Smooth muscle cell (in vitro differentiated cells): ENCODE measurements around the gene LSM7. TPM values are rescaled to one million over a fixed set of nuclear protein-coding genes. Genes with fewer than 3 reads are reported as not detected.

Experiments used
- DNase-seq: peaks from one replicate; lab custom pipeline; 2025; ENCODE audit not compliant: unreplicated experiment; lab: John Stamatoyannopoulos, UW
- H2AFZ ChIP-seq: fragments of 200-600 bp; sonication (generic); 2 replicates; pipeline ENCODE4 v1.6.0; 2016; ENCODE audit warnings: antibody characterized with exemption, low read depth, mild to moderate bottlenecking
- H3F3A ChIP-seq: fragments of 200-600 bp; sonication (generic); 2 replicates; pipeline ENCODE4 v1.6.0; 2017; ENCODE audit warnings: antibody characterized with exemption, low read depth
- H3K27ac ChIP-seq: fragments of 200-600 bp; sonication (generic); 2 replicates; pipeline ENCODE4 v1.5.1; 2016; ENCODE audit warnings: low read depth, mild to moderate bottlenecking
- H3K27me3 ChIP-seq: fragments of 200-600 bp; sonication (generic); 2 replicates; pipeline ENCODE4 v1.6.1; 2016; ENCODE audit warnings: low read depth, mild to moderate bottlenecking
- H3K36me3 ChIP-seq: fragments of 200-600 bp; sonication (generic); 2 replicates; pipeline ENCODE4 v1.5.1; 2016; ENCODE audit warnings: low read depth
- H3K4me1 ChIP-seq: fragments of 200-600 bp; sonication (generic); 2 replicates; pipeline ENCODE4 v1.5.1; 2016; ENCODE audit warnings: low read depth
- H3K4me2 ChIP-seq: fragments of 200-600 bp; sonication (generic); 2 replicates; pipeline ENCODE4 v1.6.0; 2016; ENCODE audit warnings: mild to moderate bottlenecking
- H3K4me3 ChIP-seq: fragments of 200-600 bp; sonication (generic); 2 replicates; pipeline ENCODE4 v1.5.1; 2016; ENCODE audit warnings: mild to moderate bottlenecking
- H3K79me2 ChIP-seq: fragments of 200-600 bp; sonication (generic); 2 replicates; pipeline ENCODE4 v1.6.0; 2016; ENCODE audit warnings: low read depth, mild to moderate bottlenecking
- H3K9ac ChIP-seq: fragments of 200-600 bp; sonication (generic); 2 replicates; pipeline ENCODE4 v1.6.0; 2016; ENCODE audit warnings: low read depth
- H3K9me3 ChIP-seq: fragments of 200-600 bp; sonication (generic); replicated peaks from 2 replicates; pipeline ENCODE4 v1.5.1; 2016; ENCODE audit warnings: low read depth
- H4K20me1 ChIP-seq: fragments of 200-600 bp; sonication (generic); 2 replicates; pipeline ENCODE4 v1.6.0; 2016; ENCODE audit warnings: low read depth
- WGBS: methylation state at CpG from one replicate; pipeline ENCODE4 v1.1.7; 2016; ENCODE audit warnings: low lambda C conversion rate; 5-methylcytosine and 5-hydroxymethylcytosine counted together
- polyA plus RNA-seq: library from polyadenylated mRNA; unstranded; fragments of >200 nt; fragmentation: Nextera tagmentation; extraction: Ambion mirVana; gene quantifications from 2 replicates; pipeline ENCODE4 v1.2.1, GENCODE V29; 2016
- total RNA-seq: library from RNA; depleted of rRNA; stranded (reverse); fragments of >200 nt; gene quantifications from 2 replicates; pipeline ENCODE4 v1.2.3, GENCODE V29; 2014
- TF ChIP-seq, protein P1 (sequence below): fragments of 200-600 bp; sonication (generic); IDR thresholded peaks from 2 replicates; pipeline ENCODE4 v1.5.1; 2017; ENCODE audit warnings: borderline replicate concordance, mild to moderate bottlenecking, antibody characterized with exemption; ENCODE audit not compliant: insufficient read depth, poor library complexity, severe bottlenecking

The LSM7 gene
- total and polyA plus RNA-seq, 2 experiments from 2014 or later, result 161 to 164 TPM

DNA sequence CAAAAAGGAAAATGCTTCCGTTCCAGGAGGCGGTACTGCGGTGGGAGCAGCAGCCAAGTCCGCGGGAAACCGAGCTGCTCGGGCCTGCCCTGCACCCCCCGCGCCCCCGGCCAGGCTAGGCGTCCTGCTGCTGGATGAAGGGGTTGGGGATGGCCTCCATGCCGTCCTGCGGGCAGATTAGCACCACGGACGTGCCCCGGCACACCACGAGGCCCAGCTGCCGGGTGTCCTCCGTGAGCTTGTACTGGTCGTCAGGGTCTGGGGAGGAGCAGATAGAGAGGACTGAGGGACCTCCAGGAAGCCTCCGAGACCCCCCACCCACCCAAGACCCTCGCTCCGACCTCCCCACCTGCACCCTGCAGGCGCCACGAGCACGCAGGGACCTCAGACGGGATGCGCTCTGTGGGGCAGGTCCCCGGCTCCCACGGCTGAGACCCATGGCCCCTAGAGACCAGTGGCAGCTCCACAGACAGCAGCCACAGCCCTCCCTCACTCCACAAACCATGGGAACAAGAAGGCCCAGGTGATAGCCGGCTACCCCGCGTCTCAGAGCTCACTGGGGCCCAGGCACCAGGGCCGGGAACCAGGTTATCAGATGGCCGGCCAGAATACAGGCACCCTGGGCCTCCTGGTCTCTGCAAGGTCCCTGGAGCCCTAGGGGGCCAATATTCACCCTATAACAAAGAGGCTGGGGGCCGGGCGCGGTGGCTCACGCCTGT, 6.7 kb downstream of the LSM7 start:
- H3K4me1 ChIP-seq, result no peaks in the 10 kb centered on the region
- H3K79me2 ChIP-seq, result peaks cover 12% of the 10 kb centered on the region
- no peaks in the 10 kb centered on the region for H3K9me3 ChIP-seq
- H3K9ac ChIP-seq, result no peak overlapping the region
- H3K36me3 ChIP-seq, result no peaks in the 10 kb centered on the region
- no peak overlapping the region for H3K4me2 ChIP-seq
- peaks cover 6% of the 10 kb centered on the region for H4K20me1 ChIP-seq
- no peak overlapping the region for H3K4me3 ChIP-seq
- no peaks in the 10 kb centered on the region for H3F3A ChIP-seq
- H2AFZ ChIP-seq, result no peak overlapping the region
- no peaks in the 10 kb centered on the region for H3K27me3 ChIP-seq
- no peak for DNase-seq
- no peak overlapping the region for H3K27ac ChIP-seq
- 97% methylated on average over 33 of the region's 39 CpGs for whole genome bisulfite sequencing
- TF ChIP-seq, protein P1, sequence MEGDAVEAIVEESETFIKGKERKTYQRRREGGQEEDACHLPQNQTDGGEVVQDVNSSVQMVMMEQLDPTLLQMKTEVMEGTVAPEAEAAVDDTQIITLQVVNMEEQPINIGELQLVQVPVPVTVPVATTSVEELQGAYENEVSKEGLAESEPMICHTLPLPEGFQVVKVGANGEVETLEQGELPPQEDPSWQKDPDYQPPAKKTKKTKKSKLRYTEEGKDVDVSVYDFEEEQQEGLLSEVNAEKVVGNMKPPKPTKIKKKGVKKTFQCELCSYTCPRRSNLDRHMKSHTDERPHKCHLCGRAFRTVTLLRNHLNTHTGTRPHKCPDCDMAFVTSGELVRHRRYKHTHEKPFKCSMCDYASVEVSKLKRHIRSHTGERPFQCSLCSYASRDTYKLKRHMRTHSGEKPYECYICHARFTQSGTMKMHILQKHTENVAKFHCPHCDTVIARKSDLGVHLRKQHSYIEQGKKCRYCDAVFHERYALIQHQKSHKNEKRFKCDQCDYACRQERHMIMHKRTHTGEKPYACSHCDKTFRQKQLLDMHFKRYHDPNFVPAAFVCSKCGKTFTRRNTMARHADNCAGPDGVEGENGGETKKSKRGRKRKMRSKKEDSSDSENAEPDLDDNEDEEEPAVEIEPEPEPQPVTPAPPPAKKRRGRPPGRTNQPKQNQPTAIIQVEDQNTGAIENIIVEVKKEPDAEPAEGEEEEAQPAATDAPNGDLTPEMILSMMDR, result no peak

DNA sequence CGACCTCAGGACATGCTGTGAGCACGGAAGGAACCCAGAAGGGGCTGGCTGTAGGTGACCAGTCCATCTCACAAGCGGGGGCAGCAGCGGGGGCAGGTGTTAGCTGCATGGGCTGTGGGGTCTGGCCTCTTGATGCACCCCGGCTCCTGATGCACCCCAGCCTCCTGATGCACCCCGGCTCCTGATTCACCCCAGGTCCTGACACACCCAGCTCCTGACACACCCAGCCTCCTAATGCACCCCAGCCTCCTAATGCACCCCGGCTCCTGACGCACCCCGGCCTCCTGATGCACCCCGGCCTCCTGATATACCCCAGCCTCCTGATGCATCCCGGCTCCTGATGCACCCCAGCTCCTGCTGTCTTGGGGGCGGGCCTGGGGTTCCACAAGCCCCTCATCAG, 7.4 kb downstream of the LSM7 start:
- peaks cover 4% of the 10 kb centered on the region for H4K20me1 ChIP-seq
- no peak overlapping the region for H3K4me3 ChIP-seq
- WGBS, result 97% methylated on average over 12 of the region's 12 CpGs
- no peak overlapping the region for H3K4me2 ChIP-seq
- H3K9ac ChIP-seq, result no peak overlapping the region
- H3F3A ChIP-seq, result no peaks in the 10 kb centered on the region
- no peak overlapping the region for H3K27ac ChIP-seq
- H3K4me1 ChIP-seq, result no peaks in the 10 kb centered on the region
- H3K9me3 ChIP-seq, result no peaks in the 10 kb centered on the region
- no peaks in the 10 kb centered on the region for H3K36me3 ChIP-seq
- no peaks in the 10 kb centered on the region for H3K27me3 ChIP-seq
- H3K79me2 ChIP-seq, result peaks cover 4% of the 10 kb centered on the region
- DNase-seq, result no peak
- no peak overlapping the region for H2AFZ ChIP-seq
- TF ChIP-seq, protein P1, result no peak

DNA sequence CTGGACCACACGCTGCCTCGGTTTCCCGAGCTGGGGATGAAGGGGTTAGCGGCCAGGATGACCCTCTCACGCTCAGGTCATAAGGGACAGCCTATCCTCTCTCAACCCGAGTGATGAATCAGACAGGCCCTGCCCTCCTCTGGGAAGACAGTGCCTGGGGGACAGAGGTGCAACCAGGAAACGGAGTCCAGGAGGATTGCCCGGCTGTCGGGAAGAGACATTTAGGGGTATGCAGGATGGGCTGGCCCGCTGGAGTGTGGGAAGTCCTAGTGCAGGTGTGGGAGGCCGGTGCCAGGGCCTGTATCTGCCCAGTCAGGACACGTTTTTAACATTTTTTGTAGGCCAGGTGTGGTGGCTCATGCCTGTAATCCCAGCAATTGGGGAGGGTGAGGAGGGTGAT, 8.3 kb downstream of the LSM7 start:
- Histone ChIP-seq H3K9me3 (no peaks in the 10 kb centered on the region), H3K27me3 (no peaks in the 10 kb centered on the region), H3K4me1 (no peaks in the 10 kb centered on the region), H3K4me2 (no peak overlapping the region), H3K79me2 (no peaks in the 10 kb centered on the region), H3K27ac (no peak overlapping the region), H2AFZ (no peak overlapping the region), H3K9ac (no peak overlapping the region), H3K36me3 (no peaks in the 10 kb centered on the region), H3K4me3 (no peak overlapping the region), H4K20me1 (peaks cover 4% of the 10 kb centered on the region), H3F3A (no peaks in the 10 kb centered on the region)
- WGBS, result 76% methylated on average over 12 of the region's 12 CpGs
- no peak for DNase-seq
- TF ChIP-seq, protein P1, result no peak

DNA sequence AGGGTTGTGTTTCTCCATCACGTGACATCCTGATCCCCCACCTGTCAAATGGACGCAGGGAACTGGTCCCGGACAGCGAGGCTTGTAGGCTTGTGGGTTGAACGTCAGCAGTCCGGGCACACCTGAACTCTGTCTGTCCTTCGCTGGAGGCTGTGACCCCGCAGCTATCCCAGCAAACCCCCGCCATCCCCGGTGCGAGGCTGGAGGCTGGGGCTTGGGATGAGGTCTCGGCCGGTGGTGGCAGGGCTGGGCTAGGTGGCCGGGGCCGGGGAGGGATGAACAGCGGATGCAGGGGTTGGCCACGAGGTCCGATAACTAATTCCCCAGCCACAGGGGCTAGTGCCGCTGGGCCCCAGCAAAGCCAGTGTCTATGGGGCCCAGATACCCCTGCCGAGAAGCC, 8.8 kb downstream of the LSM7 start:
- H3K36me3 ChIP-seq, result no peaks in the 10 kb centered on the region
- H3K4me2 ChIP-seq, result no peak overlapping the region
- 92% methylated on average over 15 of the region's 20 CpGs for WGBS

More for the DNA sequence above, 8.8 kb downstream of the LSM7 start:
- Histone ChIP-seq H3K27ac (no peak overlapping the region), H3K79me2 (no peaks in the 10 kb centered on the region), H3K4me1 (no peaks in the 10 kb centered on the region), H3K9me3 (no peaks in the 10 kb centered on the region), H4K20me1 (peaks cover 4% of the 10 kb centered on the region), H2AFZ (no peak overlapping the region), H3K27me3 (no peaks in the 10 kb centered on the region), H3K4me3 (no peak overlapping the region), H3F3A (no peaks in the 10 kb centered on the region), H3K9ac (no peak overlapping the region)
- TF ChIP-seq, protein P1, result no peak
- DNase-seq, result no peak
